GM21825 (cell line): Measurements from ENCODE around the gene MOB3A.

Experiments
- ATAC-seq: cut with Tn5 transposase; IDR thresholded peaks from one replicate; pipeline ENCODE4 v1.9.1; 2021; ENCODE audit warnings: mild to moderate bottlenecking, moderate library complexity; ENCODE audit not compliant: unreplicated experiment

The MOB3A gene

DNA sequence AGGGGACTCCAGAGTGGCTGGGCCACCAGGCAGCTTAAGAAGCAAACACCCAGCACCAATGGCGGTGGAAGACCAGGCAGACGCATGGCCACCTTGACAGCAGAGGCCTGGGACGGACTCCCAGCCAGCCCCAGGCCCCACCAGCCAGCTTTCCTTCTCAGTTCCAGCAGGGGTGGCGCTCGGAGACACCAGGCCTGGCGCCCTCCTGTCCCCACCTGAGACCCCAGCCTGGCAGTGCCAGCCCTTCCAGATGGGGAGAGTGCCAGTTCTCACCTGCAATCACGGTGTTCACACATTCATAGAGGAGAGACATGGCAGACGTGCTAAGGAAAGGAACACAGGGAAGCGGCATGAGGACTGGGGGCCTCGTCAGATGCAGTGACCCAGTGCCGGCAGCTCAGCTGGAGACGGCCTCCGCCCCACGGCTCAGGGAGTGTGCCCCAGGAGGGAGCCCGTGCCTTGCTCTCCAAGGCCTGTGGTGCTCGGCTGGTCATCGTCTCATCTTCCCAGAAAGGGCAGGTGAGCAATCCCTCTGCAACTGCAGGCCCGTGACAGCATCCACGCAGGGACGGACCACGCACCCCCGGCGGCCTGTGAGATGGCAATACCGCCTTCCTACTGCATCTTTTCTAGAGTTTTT lies 30.9 kb upstream of the MOB3A start:
- no peak for ATAC-seq

DNA sequence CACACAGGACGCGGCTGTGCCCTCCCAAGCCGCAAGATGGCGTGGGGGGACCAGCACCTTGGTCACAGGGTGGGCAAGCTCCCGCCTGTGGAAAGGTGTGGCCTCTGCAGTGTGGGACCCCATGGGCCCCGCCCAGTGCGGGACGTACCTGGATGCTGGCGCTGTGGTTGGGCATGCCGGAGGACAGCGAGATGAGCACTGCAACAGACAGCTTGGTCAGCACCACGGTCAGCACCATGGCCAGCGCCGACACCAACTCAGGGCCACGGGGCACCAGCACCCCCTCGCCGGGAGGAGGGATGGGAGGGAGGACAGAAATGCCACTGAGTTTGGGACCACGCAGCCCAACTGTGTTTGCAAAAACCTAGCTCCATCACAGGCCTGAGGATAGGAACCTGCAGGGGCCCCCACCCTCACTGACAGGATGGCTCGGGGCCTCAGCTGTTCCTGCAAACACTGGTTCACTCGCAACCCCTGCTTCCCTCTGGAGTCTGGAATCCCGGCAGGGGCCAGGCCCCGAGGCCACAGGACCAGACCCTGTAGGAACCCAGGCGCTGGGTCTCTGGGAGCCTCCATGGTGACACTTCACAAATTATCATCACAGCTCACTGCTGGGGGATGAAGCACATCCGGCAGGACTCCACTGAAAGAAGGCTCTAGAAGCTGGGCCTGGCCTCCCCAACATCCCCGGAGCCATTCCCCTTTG lies 27.7 kb upstream of the MOB3A start:
- no peak for ATAC-seq

DNA sequence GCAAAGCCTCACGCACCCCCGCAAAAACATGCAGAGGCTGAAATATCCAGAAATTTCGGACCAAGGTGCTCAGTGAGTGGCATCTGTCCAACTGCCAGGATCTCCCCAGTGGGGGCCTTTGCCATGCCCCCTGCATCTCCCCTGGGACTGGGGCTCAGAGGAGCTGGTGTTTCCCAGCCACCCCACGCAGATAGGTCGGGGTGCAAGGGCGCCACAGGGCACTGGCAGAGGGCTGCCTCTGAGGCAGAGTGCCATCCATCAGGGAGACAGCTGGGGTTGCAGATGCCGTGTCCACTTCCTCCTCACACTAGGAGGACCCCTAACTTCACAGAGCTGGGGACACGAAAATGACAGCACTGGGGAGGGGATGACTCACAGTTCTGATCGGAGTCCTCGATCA lies 26.9 kb upstream of the MOB3A start:
- ATAC-seq: no peak

DNA sequence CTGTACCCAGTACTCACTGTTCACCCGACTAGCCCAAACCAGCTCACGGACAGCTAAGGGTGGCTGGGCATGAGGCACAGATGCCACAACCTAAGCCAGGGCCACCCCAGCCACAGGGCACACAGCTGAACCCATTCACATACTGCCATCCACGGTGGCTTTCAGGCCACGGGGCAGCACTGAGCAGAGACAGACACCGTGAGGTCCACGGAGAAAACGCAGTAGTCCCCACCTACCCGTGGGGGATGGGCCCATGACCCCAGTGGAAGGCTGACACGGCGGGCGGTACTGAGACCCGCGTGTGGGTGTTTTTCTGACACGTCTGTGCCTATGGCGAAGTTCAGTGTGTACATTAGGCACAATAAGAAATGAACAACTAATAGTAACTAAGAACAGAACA lies 26.1 kb upstream of the MOB3A start:
- ATAC-seq: no peak

DNA sequence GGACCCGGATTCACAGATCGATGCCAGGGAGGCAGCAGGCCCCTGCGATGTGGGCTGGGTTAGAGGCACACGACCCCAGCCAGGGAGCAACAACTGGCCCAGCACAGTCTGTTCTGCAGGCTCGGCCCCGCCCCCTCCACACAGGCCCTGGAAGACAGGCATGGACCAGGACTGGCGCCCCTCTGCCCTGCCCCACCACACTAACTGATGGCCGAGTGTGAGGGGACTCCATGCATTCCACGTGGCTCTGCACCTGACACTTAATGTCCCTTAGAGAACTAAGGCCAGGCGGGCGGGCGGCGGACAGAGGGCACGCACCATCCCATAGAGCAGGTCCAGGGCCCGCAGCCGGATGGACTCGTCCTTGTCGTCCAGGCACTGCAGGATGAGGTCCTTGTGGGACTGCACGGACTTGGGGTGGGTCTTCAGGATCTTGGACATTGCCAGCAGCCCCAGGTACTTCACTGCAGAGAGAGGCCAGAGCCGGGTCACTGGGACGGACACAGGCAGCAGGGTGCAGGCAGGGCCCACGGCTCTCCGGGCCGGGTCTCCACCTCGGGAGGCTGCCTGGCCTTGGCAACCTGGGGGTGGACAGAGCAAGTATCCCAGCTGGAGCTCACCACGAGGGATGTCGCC lies 25.4 kb upstream of the MOB3A start:
- no peak for ATAC-seq

DNA sequence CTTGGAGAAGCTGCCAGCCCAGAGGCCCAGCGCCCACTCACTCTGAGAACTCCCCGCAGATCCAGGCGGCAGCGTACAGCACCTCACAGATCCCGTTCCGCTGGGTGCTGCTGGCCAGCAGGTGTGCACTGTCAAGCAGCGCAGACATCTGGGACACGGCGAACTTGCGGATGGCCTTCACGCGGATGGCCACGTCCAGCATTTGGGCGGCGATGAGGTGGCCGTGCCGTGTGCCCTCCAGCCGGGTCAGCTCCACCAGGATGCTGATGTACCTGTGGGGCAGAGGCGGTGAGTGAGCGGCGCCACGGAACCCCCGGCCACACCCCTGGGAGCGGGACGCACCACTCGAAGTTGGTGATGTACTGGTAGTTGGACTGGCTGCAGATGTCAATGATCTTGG lies 24.7 kb upstream of the MOB3A start:
- no peak for ATAC-seq

DNA sequence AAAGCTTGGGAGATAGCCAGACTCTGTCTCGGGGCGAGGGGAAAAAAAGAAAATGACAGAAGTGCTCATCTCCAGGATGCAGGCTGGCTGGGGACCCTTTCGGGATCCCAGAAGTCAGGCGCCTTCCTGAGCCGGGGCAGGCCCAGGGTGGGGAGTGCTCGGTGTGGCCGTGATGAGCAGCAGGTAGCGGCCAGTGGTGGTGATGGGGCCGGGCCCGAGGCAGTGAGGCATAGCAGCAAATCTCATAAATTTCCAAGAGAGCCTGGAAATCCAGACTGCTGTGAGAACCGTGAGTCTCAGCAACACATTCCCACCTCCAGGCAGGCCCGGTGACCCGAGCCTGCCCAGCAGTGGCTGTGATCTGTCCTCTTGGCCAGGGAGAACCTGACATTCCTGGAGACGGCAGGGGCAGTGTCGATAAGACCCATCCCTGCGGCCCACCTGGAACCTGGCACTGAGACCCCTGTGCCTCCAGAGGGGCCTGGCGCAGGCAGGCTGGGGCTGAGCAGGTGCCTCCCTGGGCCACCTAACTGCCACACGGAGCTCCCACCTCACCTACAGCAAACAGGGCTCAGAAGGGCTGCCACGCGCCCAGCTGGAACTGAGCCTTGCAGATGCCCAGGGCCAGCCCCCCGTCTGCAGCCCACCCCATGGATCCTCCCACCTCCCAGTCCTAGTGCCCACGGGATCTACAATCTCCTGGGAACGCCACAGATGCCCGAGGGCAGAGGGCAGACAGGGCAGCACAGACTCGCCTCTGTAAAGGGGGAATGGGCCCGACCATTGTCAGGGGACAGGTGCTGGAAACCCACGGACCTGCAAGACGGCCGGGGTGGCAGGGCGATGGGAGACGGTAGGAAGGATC lies 24.0 kb upstream of the MOB3A start:
- no peak for ATAC-seq

DNA sequence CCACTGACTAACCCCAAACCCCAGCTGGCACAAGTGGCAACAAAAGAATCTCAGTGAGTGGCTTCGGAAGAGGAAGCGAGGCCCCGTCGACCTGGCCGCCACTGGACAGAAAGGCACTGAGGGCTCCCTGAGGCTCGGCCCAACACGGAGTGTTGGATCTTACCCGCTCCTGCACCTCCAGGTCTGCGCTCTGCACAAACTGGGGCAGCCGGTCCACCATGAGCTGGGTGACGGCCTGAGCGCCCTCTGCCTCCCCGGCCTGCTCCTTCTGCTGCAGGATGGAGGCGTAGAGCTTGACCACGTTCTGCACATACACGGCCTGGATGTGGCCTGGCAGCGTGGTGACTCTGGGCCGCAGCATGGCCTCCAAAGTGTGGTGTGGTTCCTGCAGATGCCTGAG lies 22.3 kb upstream of the MOB3A start:
- ATAC-seq: no peak

DNA sequence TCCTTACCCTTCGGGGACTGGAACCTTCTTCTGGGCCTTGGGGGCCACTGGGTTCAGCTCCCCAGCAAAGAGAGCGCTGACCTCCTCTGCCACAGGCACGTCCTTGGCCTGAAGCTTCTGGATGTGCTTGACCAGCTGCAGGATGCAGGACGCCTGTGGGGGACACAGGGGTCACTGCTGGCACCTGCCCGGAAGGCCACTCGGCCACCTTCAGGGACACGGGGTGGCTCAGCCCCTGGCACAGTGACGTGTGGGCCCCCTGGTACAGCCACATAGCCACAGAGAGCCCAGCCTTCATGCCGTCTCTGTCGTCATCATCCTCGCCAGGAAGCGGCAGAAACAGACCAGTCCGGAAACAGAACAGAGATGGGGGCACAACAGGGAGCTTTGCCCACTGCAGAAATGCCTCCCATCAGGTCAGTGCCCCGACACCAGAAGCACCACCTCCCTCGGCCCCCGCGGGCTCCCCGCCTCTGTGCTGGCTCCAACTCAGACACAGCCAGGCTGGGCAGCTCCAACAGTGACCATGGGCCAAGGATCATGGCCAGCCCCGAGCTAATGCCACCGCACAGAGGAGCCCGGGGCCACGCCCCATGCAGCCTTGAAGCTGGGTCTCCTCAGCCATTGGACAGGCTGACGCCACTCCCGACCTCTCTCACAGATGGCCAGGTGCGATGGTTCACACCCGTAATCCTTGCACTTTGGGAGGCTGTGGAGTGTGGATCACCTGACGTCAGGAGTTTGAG lies 21.3 kb upstream of the MOB3A start:
- no peak for ATAC-seq

DNA sequence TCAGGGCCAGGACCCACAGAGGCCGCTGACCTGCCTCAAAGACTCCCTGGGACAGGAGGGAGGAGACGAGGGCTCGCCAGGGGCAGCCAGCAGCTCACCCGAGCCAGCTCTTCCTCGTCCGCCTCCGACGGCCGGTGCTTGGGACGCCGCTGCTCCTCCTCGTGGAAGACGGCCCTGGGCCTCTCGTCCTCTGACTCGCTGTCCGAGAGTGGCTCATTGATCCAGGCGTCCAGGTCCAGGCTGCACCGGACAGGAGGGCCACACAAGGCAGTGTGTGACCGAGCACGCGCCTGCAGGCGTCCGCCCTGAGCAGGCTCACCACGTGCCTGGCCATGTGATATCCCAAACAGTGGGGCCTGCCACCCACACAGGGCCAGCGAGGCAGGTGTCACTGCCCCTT lies 20.4 kb upstream of the MOB3A start:
- ATAC-seq: no peak

DNA sequence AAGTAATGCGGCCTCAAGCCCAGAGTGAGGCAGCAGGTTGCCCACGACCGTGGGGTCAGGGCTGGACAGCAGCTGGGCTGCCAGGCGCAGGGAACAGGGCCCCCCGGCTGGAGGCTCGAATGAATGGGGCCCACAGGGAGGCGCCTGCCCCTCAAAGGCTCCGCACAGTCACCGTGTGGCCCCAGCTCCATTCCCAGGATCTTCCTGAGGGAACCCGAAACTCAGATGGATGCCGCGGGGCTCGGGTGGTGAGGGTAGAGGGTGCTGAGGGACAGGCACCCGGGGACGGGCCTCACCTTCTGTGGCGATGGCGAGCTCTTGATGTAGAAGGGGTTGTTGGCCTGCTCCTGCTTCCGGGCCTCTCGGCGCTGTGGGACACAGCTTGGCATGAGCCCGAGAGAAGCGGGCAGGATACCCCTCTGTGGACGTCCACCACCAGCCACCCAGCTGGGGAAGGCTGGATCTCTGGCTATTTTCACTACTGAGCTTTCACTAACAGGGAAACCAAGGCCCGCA lies 19.8 kb upstream of the MOB3A start:
- no peak for ATAC-seq

DNA sequence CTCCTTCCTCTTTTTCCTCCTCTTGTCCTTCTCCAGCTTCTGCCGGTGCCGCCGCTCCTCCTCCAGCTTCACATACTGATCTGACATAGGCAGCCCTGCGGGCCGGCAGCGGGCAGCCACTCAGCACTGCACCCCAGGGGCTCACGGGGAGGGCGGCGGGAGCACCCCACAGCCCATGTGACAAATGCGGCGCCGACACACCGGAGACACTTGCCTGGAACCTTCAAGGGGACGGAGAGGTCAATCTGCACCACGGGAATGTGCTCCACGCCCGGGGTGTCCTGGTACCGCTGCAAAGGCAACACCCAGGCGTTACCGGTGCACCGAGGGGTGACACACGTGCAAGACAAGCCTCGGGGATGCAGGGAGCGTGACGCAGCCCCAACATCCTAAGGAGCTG lies 19.2 kb upstream of the MOB3A start:
- no peak for ATAC-seq

DNA sequence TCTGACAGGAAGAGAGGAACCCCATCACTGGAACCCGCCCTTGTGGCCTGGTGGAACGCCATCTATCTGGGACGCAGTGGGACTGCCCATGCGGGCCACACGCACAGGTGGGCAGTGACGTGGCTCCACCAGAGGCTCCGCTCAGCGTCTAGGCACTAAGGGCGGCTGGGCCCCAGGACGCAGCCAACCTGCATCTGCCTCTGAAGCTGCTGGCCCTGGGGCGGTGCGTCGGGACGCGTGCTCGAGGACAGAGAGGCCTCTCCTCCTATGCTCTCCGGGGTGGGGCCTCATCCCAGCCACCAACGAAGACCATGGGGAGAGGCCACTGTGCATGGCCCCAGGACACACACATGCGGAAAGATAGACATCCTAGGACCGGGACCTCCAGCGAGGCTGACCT lies 18.7 kb upstream of the MOB3A start:
- no peak for ATAC-seq

DNA sequence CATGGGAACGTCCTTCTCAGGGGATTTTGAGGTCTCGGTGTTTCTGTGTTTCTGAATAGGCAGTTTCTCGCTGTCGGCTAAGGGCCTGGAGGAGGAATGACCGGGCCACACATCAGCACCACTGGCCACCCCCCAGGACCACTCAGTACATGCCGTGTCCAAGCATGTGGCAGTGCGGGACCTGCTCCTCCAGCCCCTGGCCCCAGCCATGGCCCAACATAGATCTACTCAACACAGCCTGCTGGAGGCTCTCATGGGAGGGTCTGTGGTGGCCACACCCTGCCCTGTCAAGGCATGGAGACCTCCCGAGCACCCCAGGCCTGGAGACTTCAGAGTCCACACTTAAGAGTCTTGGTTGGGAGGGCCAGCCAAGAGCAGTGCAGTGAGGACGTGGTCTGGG lies 18.1 kb upstream of the MOB3A start:
- no peak for ATAC-seq

DNA sequence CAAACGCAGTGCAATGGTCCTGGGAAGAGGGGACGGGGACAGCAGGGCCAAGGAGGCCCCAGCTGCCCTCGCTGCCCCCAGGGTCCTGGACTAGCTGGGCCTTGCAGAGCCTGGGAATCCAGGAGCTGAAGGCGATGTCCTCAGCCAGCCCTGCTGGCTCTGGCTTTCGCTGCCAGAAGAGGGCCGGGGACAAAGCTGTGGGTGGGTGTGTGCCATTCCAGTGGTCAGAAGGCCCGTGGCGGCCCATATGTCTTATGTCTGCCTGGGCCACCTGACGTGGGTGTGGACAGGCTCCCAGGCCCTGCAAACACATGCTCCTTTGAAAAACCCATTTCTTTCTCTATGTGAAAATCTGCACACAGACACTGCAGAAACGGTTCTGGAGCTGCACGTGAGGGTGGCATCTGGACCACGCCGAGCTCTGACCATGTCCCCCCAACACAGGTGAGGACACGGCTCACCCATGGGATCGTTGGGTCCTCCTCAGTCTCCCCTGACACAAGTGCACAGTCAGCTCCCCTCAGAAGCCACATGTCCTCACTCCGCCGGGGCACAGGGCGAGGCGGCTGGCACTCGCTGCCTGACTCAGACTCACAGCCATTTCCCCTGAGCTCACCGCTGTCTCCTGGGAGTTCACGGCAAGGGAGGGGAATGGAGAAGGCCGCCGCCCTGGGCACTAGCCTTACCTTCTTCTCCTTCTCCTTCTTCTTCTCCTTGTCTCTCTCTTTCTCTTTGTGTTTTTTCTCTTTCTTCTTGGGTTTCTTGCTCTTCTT lies 17.5 kb upstream of the MOB3A start:
- no peak for ATAC-seq

DNA sequence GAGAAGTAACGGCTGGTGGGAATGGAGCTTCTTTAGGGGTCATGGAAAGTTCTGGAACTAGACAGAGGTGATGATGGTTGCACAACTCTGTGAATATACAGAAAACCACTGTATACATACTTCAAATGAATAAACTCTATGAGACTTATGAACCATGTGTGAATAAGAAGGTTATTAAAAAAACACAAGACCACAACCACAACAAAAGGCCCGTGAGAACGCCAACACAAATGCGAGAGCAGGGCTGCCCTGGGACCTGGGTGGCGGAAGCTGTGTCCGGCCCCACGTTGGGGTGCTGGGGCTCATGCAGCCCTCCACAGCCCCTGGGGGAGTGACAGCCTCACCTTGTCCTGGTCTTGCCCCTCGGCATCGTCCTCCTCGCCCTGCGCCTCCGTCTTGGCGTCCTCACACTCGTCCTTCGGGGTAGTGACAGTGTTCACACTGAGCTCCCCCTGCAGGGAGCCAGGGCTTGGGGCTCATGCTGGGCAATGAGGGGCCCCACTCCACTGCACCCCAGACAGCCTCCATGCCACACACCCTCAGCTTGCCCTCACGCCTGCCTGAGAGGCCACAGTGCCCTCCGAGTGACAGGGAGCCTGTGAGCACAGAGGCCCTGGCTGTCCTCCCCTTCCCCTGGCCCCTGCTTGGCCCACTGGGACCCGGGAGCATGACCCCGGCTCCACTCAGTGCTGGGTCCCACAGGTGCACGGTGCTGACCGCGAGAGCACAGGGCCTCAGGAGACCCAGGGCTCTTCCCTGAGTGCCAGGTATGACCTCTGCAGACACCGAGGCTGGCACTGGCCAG lies 16.6 kb upstream of the MOB3A start:
- no peak for ATAC-seq

DNA sequence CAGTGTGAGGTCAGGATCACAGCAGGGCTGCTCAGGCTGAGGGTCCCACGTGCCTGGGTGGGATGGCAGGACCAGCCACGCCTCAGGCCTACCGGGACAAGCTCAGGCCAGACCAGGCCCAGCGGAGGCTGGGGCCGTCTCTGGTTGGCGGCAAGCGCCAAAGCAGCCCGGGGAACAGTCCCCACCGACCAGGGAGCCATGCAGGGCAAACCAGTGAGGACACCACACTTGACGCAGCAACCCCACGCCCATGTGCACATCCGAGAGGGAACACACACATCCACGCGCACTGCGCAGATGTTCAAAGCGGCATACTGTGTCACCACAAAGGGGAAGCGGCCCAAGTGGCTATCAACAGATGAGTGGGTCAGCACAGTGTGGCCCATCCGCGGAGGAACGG lies 15.8 kb upstream of the MOB3A start:
- ATAC-seq: no peak

DNA sequence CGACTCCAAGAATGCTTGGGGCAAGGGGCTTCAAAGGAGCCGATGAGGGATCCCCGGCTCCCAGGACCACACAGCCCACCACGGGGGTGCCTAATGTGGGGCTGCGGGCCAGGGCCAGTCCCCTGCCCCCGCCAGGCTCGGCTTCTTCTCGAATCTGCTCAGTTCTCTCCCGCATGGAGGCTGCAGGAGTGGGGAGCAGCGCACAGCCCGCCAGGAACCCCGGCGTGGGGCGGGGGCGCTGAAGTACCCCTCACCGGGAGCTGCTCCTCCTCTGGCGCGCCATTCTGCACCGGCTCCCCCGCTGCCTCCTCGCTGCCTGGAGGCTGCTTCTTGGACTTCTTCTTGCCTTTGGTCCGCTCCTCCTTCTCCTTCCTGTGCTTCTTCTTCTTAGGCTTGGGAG lies 15.3 kb upstream of the MOB3A start:
- no peak for ATAC-seq

DNA sequence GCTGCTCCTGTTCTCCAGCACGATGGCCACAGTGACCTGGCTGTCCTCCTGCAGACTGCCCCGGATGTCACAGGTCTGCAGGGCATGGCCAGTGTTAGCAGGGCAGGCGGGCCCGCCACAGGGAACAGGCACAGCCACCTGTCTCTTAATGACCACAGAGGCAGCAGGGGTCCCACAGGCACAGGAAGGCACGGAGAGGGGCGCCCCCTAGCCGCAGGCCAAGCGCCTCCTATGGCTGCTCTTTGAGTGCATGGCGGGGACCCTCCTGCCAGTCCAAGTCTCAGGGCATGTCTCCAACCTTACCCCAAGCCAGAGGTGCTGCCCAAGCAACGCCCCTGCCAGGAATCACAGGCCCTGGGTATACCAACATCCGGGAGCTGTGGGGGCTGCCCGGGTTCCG lies 14.7 kb upstream of the MOB3A start:
- no peak for ATAC-seq
